Activated CD4-positive, alpha-beta memory T cell treated with anti-CD3 and anti-CD28 coated beads, Interleukin-2, amount 10 ng/mL, durations not matched to agents 7 days and 5 days (primary cell): Measurements from ENCODE around the gene DGUOK. TPM values are rescaled to one million over a fixed set of nuclear protein-coding genes. Genes with fewer than 3 reads are reported as not detected.
"Not testable (repeated sequence)": the region's sequence is repeated elsewhere in the genome, so short reads cannot be mapped to it uniquely, and the experiment has no call there.

Experiments used
- CTCF ChIA-PET: fragments of 350-600 bp; sonication (Branson Sonifier 250); formaldehyde crosslinking; loops from one replicate; lab custom pipeline; 2021; ENCODE audit warnings: antibody characterized with exemption, inconsistent platforms; lab: Charles Lee
- POLR2A ChIA-PET: fragments of 350-600 bp; sonication (Branson Sonifier 250); formaldehyde crosslinking; loops from one replicate; lab custom pipeline; 2021; ENCODE audit warnings: antibody characterized with exemption; lab: Charles Lee
- DNase-seq: peaks from one replicate; pipeline ENCODE4 v3.0.0-alpha.2; 2020
- H3K27ac Mint-ChIP-seq: one replicate; pipeline ENCODE4 v1.8.0; 2021; ENCODE audit warnings: mild to moderate bottlenecking, mixed read lengths
- H3K27me3 Mint-ChIP-seq: one replicate; pipeline ENCODE4 v1.8.0; 2021; ENCODE audit warnings: mixed read lengths
- H3K36me3 Mint-ChIP-seq: one replicate; pipeline ENCODE4 v1.8.0; 2021; ENCODE audit warnings: low read depth, mixed read lengths
- H3K4me1 Mint-ChIP-seq: one replicate; pipeline ENCODE4 v1.8.0; 2021; ENCODE audit warnings: mixed read lengths
- H3K4me3 Mint-ChIP-seq: one replicate; pipeline ENCODE4 v1.8.0; 2021; ENCODE audit warnings: mild to moderate bottlenecking, mixed read lengths
- H3K9me3 Mint-ChIP-seq: one replicate; pipeline ENCODE4 v1.8.0; 2021; ENCODE audit warnings: mixed read lengths
- total RNA-seq, 2 experiments: library from RNA; stranded (reverse); gene quantifications; one replicate each; pipeline ENCODE4 v1.2.3, GENCODE V29; 2021

The DGUOK gene
- total RNA-seq, result 10 to 100 TPM; 75.6 to 76.3 TPM

DNA sequence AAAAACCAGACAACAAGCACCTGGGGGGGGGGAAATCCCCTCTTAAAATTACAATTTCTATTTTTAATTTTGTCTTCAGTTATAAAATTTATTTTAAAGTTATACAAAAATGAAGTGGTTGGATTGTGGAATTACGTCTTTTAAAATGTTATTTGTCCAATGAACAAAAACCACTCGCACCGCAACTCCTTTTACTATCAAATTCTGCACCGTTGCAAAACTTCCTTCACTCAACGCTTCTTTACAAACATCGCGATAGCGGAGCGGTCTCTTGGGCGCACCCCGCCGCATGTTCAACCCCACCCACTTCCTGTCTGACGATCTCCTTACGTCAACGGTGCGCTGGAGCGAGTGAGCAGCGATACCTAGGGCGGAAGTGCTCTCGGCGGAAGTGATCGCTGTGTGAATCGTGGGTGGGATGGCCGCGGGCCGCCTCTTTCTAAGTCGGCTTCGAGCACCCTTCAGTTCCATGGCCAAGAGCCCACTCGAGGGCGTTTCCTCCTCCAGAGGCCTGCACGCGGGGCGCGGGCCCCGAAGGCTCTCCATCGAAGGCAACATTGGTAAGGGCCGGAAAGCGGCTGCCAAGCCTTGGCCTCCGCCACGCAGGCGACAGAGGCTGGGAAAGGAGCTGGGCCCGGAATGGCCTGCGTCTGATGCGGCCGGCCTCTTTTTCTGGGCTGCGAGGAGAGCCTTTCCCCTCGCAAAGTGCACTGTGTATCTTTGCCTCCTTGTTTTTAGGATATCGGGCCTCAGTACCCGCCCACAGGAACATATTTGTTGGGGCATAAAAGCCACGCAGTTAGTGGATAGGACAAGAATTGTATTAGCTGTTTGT is at the start of gene DGUOK:
DGUOK (plus strand) TSS at position 388 of the 835 bp plus-strand sequence; CDS start at position 419, 31 bp downstream.
- Mint-ChIP-seq H3K27ac (peak within 1 kb of the TSS; percentile 92), H3K4me1 (peaks cover 57% of the 10 kb centered on the region), H3K27me3 (peaks cover 2% of the 10 kb centered on the region), H3K9me3 (no peaks in the 10 kb centered on the region), H3K36me3 (peaks cover 27% of the 10 kb centered on the region), H3K4me3 (peak within 1 kb of the TSS; percentile 88)
- ChIA-PET POLR2A (interaction anchor here (0.6 to 1.9 kb wide), 24 partner anchors 11 to 693 kb away, joined by 3 to 20 read pairs (median 5); partner anchors contain the start of genes CCT7, MOB1A, MTHFD2 and STAMBP), CTCF (interaction anchor here (1.0 to 1.2 kb wide), 2 partner anchors 19 to 60 kb away, joined by 3 to 6 read pairs; no protein-coding TSS in a partner anchor)
- DNase-seq, result peak; percentile 98

DNA sequence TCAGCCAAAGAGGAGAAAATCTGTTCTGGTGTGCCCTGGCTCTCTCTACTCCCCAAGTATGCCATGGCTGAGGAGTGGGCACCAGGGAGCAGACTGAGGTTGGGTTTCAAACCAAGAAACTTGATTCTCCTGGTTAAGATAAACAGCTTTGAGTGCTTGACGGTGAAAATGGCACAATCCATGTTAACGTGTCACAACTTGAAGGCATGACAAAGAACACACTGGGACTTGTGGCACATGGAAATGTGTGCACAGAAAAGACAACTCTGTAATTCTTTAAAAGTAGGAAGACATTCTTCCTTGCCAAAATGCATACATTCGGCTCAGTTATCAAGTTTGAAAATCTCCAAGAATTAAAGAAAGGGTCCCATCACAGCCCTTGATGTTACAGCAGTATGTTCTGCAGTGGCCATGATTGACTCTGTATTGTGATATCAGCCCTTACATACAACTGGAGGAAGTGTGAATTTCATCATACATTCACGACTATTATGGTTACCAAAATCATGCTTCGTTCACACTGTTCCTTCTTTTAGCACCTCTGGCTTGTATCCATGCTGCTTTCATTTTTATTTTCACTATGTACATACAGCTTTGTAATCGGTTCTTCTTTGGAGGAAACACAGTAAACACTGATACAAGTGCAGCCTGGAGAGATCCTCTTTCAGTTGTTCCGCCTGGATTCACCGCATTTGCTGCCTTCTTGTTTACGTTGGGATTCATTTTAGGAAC is 49.4 kb upstream of the DGUOK start:
- H3K36me3 Mint-ChIP-seq, result no peaks in the 10 kb centered on the region
- POLR2A ChIA-PET, result no interaction called here
- no peak overlapping the region for H3K4me3 Mint-ChIP-seq
- peaks cover 2% of the 10 kb centered on the region for H3K27me3 Mint-ChIP-seq
- peaks cover 3% of the 10 kb centered on the region for H3K4me1 Mint-ChIP-seq
- DNase-seq, result no peak
- no peaks in the 10 kb centered on the region for H3K9me3 Mint-ChIP-seq
- no peak overlapping the region for H3K27ac Mint-ChIP-seq
- CTCF ChIA-PET, result interaction anchor here (0.6 kb wide), 1 partner anchor 428 kb away, joined by 3 read pairs; no protein-coding TSS in a partner anchor

DNA sequence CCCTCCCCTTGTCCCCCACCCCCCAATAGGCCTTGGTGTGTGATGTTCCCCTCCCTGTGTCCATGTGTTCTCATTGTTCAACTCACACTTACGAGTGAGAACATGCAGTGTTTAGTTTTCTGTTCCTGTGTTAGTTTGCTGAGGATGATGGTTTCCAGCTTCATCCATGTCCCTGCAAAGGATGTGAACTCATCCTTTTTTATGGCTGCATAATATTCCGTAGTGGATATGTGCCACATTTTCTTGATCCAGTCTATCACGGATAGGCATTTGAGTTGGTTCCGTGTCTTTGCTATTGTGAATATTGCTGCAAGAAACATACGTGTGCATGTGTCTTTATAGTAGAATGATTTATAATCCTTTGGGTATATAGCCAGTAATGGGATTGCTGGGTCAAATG is 48.7 kb upstream of the DGUOK start:
- CTCF ChIA-PET, result interaction anchor here (0.6 kb wide), 1 partner anchor 427 kb away, joined by 3 read pairs; no protein-coding TSS in a partner anchor
- H3K9me3 Mint-ChIP-seq, H3K4me1 Mint-ChIP-seq, H3K27ac Mint-ChIP-seq, H3K27me3 Mint-ChIP-seq, H3K36me3 Mint-ChIP-seq, POLR2A ChIA-PET, DNase-seq, H3K4me3 Mint-ChIP-seq: not testable (repeated sequence)

DNA sequence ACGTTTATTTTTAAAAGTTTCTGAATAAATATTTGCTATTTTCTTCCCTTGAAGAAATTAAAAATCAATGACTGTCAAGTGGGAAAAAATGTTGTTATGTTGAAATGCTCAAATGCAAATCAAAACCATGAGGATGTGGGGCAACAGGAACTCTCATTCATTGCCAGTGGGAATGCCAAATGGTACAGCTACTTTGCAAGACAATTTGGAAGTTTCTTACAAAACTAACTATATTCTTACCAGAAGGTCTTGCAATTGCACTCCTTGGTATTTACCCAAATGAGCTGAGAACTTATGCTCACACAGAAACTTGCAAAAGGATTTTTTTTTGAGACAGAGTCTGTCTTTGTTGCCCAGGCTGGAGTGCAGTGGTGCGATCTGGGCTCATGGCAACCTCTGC is 41.3 kb upstream of the DGUOK start:
- POLR2A ChIA-PET, result no interaction called here

DNA sequence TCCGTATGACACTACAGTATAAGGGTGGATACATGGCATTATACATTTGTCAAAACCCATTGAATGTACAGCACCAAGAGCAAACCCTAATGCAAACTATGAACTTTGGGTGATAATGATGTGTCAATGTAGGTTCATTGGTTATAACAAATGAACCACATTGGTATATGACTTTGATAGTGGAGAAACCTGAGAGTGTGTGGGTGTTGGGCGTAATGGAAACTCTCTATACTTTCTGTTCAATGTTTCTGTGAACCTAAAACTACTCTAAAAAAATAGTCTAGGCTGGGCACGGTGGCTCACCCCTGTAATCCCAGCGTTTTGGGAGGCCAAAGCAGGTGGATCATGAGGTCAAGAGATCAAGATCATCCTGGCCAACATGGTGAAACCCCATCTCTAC is 40.3 kb upstream of the DGUOK start:
- Mint-ChIP-seq H3K36me3 (no peaks in the 10 kb centered on the region), H3K4me3 (no peak overlapping the region), H3K27ac (no peak overlapping the region), H3K9me3 (no peaks in the 10 kb centered on the region), H3K4me1 (peaks cover 10% of the 10 kb centered on the region), H3K27me3 (peaks cover 4% of the 10 kb centered on the region)
- CTCF ChIA-PET, result no interaction called here
- POLR2A ChIA-PET, result no interaction called here
- no peak for DNase-seq

More for the DNA sequence above, 41.3 kb upstream of the DGUOK start:
- H3K36me3 Mint-ChIP-seq, result no peaks in the 10 kb centered on the region
- peaks cover 10% of the 10 kb centered on the region for H3K4me1 Mint-ChIP-seq
- peaks cover 6% of the 10 kb centered on the region for H3K27me3 Mint-ChIP-seq
- H3K4me3 Mint-ChIP-seq, result no peak overlapping the region
- CTCF ChIA-PET, result no interaction called here
- no peaks in the 10 kb centered on the region for H3K9me3 Mint-ChIP-seq
- no peak for DNase-seq
- no peak overlapping the region for H3K27ac Mint-ChIP-seq

DNA sequence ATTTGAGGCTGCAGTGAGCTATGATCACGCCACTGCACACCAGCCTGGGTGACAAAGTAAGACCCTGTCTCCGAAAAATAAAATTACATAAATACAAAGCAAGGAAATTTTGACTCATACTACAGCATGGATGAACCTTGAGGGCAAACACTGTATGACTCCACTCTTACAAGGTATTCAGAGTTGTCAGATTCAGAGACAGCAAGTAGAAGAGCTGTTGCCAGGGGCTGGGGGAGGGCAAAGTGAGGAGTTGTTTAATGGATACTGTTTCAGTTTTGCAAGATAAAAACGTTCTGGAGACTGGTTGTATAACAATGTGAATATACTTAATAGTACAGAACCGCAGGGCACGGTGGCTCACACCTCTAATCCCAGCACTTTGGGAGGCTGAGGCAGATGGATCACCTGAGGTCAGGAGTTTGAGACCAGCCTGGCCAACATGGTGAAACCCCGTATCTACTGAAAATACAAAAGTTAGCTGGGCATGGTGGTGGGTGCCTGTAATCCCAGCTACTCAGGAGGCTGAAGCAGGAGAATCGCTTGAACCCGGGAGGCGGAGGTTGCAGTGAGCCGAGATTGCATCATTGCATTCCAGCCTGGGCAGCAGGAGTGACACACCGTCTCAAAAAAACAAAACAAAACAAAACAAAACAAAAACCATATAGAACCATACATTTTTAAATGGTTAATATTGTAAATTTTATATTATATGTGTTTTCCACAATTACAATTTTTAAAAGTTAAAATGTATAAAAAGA is 38.9 kb upstream of the DGUOK start:
- POLR2A ChIA-PET, result not testable (repeated sequence)

DNA sequence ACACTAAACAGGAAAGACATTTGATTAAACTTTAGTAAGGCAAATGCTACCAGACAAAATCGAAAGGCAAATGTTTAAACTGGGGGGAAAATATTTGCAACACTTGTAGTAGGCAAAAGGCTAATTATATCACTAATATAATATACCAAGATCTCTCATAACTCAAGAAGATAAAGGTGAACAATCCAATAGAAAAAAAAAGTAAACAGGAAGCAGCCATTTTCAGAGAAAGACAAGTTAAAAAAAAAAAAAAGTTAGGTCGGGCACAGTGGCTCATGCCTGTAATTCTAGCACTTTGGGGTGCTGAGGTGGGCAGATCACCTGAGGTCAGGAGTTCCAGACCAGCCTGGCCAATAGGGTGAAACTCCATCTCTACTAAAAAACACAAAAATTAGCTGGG is 38.3 kb upstream of the DGUOK start:
- Mint-ChIP-seq H3K27me3 (peaks cover 3% of the 10 kb centered on the region), H3K36me3 (no peaks in the 10 kb centered on the region), H3K27ac (no peak overlapping the region), H3K9me3 (no peaks in the 10 kb centered on the region), H3K4me3 (no peak overlapping the region), H3K4me1 (peaks cover 10% of the 10 kb centered on the region)
- CTCF ChIA-PET, result no interaction called here
- POLR2A ChIA-PET, result no interaction called here
- DNase-seq, result no peak

More for the DNA sequence above, 38.9 kb upstream of the DGUOK start:
- H3K9me3 Mint-ChIP-seq, H3K4me3 Mint-ChIP-seq, H3K36me3 Mint-ChIP-seq, H3K27me3 Mint-ChIP-seq, H3K27ac Mint-ChIP-seq, H3K4me1 Mint-ChIP-seq, DNase-seq, CTCF ChIA-PET: not testable (repeated sequence)

DNA sequence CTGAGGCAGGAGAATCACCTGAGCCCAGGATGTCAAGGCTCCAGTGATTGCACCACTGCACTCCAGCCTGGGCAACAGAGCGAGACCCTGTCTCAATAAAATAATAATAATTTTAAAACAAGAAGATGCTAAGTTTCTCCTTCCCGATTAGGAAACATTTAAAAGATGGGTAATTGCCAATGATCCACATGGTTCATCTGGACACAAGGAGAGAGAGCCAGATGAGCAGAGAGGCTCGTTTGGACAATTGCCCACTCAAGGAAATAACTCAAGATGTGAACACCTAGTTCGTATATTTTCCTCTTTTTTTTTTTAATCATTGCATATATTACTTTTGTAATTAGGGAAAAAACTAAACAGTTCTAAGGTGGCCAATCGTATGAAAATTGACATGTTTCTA is 37.5 kb upstream of the DGUOK start:
- DNase-seq, result no peak
- Mint-ChIP-seq H3K36me3 (no peaks in the 10 kb centered on the region), H3K27ac (no peak overlapping the region), H3K27me3 (peaks cover 3% of the 10 kb centered on the region), H3K4me3 (no peak overlapping the region), H3K9me3 (no peaks in the 10 kb centered on the region), H3K4me1 (peaks cover 15% of the 10 kb centered on the region)
- ChIA-PET POLR2A (no interaction called here), CTCF (no interaction called here)

DNA sequence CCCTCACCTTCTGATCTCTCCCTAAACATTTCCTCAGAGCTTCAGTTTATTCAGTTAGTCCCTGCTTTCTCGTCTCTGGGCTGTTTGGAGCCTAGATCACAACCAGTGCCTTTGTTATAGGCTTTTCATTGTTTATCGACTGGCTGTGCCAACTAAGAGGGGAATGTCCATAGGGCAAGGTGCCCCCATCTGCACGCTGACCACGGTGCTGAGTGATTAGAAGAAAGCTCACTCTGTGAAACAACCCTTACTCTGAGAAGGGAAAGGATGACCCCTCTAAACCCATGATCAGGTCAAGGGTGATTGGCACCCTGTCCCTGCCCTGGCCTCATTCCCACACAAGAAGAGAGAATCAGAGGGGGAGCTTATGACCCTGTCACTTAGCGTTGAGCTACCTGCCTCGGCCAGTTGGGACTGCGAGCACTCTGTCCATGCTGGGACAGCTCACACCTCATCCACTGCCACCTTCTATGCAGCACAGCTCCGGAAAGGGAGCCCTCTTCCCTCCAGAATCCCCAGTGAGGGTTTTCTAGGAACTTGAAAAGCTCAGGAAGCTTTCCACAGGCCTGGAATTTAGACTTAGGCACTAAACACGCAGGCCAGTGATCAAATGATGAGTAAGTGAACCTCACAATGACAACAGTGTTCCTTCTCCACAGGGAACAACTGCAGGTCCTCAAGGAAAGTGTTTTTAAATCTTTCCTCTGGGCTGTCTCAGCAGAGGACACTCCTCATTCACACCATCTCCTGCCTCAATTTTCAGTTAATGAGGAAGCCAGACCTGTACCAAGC is 36.2 kb upstream of the DGUOK start:
- no peak for DNase-seq
- Mint-ChIP-seq H3K4me1 (peaks cover 28% of the 10 kb centered on the region), H3K4me3 (no peak overlapping the region), H3K9me3 (no peaks in the 10 kb centered on the region), H3K27ac (no peak overlapping the region), H3K36me3 (no peaks in the 10 kb centered on the region), H3K27me3 (peaks cover 3% of the 10 kb centered on the region)
- ChIA-PET CTCF (no interaction called here), POLR2A (no interaction called here)

DNA sequence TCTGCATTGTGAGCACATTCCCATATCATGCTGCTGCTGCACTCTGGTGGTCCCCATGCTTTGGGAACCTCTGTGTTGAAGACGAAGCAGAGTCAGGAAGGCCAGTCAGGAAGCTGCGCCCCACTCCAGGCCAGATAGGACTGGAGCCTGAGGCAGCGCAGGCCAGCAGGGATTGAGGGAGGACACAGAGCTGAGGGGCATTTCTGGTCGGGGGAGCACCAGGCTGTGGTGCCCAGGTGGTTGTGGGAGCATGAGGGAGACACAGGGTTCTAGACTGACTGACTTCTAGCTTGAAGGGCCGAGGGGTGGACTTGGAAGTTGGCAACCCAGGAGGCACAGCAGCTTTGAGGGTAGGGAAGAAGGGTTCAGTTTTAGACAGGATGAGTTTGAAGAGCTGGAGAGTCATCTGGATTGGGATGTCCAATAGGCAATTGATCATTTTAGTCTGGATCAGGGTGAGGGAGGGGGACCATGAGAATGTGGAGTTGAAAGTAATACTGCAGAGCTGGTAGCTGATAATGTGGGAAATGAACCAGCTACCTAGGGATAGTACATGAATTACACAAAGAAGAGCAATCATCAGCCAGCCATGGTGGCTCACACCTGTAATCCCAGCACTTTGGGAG is 35.3 kb upstream of the DGUOK start:
- POLR2A ChIA-PET, result no interaction called here
- no peaks in the 10 kb centered on the region for H3K36me3 Mint-ChIP-seq
- H3K27me3 Mint-ChIP-seq, result peaks cover 3% of the 10 kb centered on the region
- CTCF ChIA-PET, result interaction anchor here (0.6 kb wide), 1 partner anchor 33 kb away, joined by 3 read pairs; no protein-coding TSS in a partner anchor
- H3K4me1 Mint-ChIP-seq, result peaks cover 31% of the 10 kb centered on the region
- no peak for DNase-seq
- H3K9me3 Mint-ChIP-seq, result no peaks in the 10 kb centered on the region
- H3K4me3 Mint-ChIP-seq, result no peak overlapping the region
- H3K27ac Mint-ChIP-seq, result no peak overlapping the region

DNA sequence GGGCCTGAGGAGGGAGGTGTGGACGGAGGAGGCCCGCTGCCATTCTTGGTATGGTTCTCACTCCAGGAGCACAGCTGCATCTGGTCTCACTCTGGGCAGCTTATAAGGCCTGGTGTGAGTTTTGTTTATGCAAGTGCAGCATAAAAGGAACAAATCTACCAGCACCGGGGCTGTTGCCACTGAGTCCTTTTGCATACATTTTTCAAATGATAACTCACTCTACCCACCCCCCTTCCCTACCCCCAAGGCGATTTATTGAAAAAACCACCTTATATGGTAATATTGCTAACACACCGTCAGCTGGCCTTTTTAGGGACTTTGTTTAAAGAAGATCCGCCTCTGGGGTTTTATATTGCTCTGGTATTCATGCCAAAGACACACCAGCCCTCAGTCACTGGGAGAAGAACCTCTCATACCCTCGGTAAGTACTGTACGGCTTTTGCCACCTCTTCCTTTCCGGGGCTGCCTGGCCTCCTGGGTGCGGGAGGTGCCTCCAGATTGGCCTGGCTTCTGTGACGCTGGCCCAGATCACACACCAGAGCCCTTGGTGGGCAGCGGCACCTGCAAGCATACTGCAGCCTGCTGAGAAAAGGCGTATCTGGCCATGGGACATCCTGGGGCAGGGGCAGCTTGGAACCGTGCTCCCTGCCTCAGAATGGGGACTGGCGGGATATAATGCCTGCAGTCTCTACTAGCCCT is 33.9 kb upstream of the DGUOK start, which contains the start of gene ACTG2:
ACTG2 (plus strand) TSS at position 378 of the 699 bp plus-strand sequence. CDS start 8,304 bp downstream, outside the sequence.
- Mint-ChIP-seq H3K4me3 (no peak within 1 kb of the TSS), H3K27ac (no peak within 1 kb of the TSS), H3K27me3 (peaks cover 3% of the 10 kb centered on the region), H3K4me1 (peaks cover 42% of the 10 kb centered on the region), H3K9me3 (no peaks in the 10 kb centered on the region), H3K36me3 (no peaks in the 10 kb centered on the region)
- POLR2A ChIA-PET, result no interaction called here
- CTCF ChIA-PET, result interaction anchor here (1.0 kb wide), 1 partner anchor 11 kb away, joined by 7 read pairs; no protein-coding TSS in a partner anchor
- no peak for DNase-seq
